Gastroesophageal sphincter (tissue), 3 donors: ENCODE measurements around the gene RASSF1.

Source experiments
- EP300 ChIP-seq: sonication (generic); formaldehyde crosslinking; IDR thresholded peaks from one replicate; pipeline ENCODE4 v1.6.1; 2017; ENCODE audit warnings: antibody characterized with exemption, mild to moderate bottlenecking
- POLR2A ChIP-seq, 2 donors: fragments of 450-650 bp; IDR thresholded peaks; one replicate each; pipeline ENCODE4 v1.6.1; 2017; ENCODE audit warnings: antibody characterized with exemption in 2 of 2, mild to moderate bottlenecking in 2 of 2, moderate library complexity in 1 of 2
- POLR2AphosphoS5 ChIP-seq: sonication (generic); formaldehyde crosslinking; IDR thresholded peaks from one replicate; pipeline ENCODE4 v1.6.1; 2017; ENCODE audit warnings: antibody characterized with exemption
- TF ChIP-seq, protein P1 (sequence below), 4 experiments: fragments of 200-600 bp in 2 of 4; fragments of 450-650 bp in 2 of 4; sonication (generic) in 1 of 4; IDR thresholded peaks; one replicate each; pipeline ENCODE4 v1.5.1; 2017 to 2019; ENCODE audit warnings: antibody characterized with exemption in 4 of 4, mild to moderate bottlenecking in 2 of 4, moderate library complexity in 2 of 4

DNA sequence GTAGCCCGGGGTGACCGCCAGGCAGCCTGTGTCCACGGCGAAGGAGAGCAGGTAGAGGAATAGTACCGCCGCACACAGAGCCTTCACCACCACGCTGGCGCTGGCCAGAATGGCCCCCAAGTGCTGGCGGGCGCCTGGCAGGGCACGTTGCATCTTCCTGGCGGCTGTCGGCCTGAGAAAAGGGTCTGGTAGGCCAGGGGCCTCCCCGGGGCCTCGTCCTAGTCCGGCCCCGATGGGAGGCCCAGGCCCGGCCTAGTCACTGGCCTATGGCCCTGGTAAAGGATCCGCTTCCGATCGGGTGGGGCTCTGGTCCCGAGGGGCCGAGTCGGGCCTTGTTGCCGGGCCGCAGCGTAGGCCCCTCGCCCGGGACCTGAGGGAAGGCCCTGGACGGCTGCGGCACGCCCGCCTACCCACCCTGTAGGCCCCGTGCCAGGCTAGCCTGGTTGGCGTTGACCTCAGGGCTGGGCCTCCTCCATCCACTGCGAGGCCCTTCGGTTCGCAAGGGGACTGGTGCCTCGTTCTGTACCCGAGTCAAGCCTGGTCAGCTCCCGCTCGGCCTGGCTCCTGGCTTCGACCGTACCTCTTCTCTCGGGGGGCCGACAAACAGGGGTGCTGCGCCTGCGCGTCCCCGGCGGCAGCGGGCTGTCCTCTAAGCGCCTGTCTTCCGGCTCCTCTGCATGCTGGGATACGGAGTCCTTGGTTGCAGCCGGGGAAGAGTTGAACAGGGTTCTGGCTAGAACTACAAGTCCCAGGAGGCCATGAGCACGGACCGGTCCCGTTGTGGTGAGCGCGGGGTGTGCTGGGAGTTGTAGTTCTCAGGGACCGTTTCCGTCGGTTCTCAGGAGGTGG, 18.5 kb upstream of the RASSF1 start, which contains the start of gene TMEM115:
- TF ChIP-seq, protein P1, sequence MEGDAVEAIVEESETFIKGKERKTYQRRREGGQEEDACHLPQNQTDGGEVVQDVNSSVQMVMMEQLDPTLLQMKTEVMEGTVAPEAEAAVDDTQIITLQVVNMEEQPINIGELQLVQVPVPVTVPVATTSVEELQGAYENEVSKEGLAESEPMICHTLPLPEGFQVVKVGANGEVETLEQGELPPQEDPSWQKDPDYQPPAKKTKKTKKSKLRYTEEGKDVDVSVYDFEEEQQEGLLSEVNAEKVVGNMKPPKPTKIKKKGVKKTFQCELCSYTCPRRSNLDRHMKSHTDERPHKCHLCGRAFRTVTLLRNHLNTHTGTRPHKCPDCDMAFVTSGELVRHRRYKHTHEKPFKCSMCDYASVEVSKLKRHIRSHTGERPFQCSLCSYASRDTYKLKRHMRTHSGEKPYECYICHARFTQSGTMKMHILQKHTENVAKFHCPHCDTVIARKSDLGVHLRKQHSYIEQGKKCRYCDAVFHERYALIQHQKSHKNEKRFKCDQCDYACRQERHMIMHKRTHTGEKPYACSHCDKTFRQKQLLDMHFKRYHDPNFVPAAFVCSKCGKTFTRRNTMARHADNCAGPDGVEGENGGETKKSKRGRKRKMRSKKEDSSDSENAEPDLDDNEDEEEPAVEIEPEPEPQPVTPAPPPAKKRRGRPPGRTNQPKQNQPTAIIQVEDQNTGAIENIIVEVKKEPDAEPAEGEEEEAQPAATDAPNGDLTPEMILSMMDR (IDR thresholded peaks at IDR 0.05): no peak
- TF ChIP-seq POLR2A (IDR thresholded peaks at IDR 0.05) (peak; percentile 56 to 66), EP300 (no peak), POLR2AphosphoS5 (peak; percentile 65)
